ENCODE data around the gene PABPN1L. TPM values are rescaled to one million over a fixed set of nuclear protein-coding genes. Genes with fewer than 3 reads are reported as not detected.

PABPN1L gene
- total and polyA plus RNA-seq, 12 donors = 0.22 to 3.3 (median 0.62) TPM; not detected in 4

DNA sequence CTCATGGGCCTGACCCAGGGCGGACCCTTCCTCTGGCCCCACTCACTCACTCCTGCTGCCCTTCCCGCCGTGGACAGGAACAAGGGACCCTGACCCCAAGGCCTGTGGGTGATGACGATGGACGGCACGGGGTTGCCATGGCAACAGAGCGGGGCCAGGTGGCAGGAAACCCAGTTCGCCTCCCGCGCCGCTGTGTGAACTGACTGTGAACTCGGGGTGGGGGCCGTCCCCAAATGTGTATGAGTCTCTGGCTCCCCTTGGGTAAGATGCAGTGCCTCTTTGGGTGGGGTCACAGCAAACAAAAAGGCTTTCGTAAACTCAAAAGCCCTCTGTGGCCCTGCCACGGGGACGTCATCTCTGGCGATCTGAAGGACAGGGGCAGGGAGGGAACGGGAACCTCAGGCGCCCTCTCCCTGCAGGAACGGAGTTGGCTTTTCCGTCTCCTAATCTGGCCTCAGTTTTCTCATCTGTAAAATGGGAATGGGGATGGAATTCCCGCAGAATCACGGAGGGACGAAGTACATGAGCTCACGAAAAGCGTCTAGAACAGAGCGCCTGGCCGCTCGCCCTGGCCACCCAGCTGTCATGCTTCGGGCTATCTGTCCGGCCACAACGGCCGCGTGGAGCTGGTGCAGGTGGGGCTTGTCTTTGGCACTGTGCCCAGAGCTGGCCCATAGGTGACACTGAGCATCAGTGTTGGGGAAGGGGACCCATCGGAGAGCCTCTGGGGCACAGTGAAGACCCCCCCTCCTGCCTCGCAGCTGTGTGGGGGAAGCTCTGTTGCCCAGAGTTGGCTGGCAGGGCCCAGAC is 44.9 kb upstream of the PABPN1L start:
- peak overlapping the region in 1 of 5 donors; percentile 22 for H3K27ac ChIP-seq
- 67 to 78% (median 76%) methylated on average over 29 to 36 of the region's 36 CpGs for WGBS, 4 donors
- H3K27me3 ChIP-seq = no peaks in the 10 kb centered on the region
- peaks cover 0 to 5% of the 10 kb centered on the region in 2 donors for H3K4me1 ChIP-seq (replicated peaks in 1 of 2)
- no peaks in the 10 kb centered on the region for H3K36me3 ChIP-seq (replicated peaks in 1 of 2)
- TF ChIP-seq POLR2A (IDR thresholded peaks at IDR 0.05) = no peak
- TF ChIP-seq, protein P1, sequence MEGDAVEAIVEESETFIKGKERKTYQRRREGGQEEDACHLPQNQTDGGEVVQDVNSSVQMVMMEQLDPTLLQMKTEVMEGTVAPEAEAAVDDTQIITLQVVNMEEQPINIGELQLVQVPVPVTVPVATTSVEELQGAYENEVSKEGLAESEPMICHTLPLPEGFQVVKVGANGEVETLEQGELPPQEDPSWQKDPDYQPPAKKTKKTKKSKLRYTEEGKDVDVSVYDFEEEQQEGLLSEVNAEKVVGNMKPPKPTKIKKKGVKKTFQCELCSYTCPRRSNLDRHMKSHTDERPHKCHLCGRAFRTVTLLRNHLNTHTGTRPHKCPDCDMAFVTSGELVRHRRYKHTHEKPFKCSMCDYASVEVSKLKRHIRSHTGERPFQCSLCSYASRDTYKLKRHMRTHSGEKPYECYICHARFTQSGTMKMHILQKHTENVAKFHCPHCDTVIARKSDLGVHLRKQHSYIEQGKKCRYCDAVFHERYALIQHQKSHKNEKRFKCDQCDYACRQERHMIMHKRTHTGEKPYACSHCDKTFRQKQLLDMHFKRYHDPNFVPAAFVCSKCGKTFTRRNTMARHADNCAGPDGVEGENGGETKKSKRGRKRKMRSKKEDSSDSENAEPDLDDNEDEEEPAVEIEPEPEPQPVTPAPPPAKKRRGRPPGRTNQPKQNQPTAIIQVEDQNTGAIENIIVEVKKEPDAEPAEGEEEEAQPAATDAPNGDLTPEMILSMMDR (IDR thresholded peaks at IDR 0.05) = no peak
- peak in 2 of 7 donors; percentile 38 to 56 for DNase-seq
- intact Hi-C loops (cut with DNase I) = no loop called here
- no peak overlapping the region for H3K4me3 ChIP-seq
- H3K9me3 ChIP-seq (replicated peaks in 1 of 3) = no peaks in the 10 kb centered on the region

DNA sequence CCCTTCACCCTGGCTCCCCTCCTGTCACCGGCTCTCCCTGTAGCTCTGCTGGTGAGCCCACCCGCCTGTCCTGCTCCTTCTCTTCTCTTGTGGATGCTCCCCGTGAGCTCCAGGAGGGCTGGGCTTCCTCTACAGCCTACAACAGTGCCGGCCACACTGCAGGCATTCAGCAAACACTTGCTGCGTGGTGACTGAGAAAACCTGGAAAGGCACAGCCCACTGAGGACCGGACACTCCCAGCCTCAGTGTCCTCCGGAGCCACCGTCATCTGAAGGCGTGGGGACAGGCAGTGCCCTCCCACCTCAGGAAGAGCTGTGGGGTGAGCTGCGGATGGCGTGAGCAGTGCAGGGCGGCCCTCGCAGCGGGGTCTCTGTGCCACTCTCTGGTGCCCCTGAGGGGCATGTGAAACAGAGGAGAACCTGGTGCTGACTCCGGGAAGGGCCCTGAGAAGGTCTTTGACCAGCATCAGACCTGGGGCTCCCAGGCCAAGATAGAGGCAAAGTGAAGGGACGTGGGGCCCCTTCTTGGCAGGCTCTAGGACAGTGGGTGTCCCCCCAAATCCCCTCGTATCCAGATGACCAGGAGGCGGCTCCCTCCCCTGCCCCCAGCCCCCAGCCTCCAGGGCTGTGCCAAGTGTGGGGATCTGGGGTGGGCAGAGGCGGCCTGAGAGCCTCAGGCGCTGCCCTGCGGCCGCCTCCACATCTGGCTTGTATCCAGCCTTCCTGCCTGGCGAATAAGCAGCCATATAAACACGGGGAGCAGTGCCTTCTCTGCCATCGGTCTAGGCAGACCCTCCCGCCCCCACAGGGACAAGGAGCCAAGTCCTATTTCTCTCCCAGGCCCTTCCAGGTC is 44.0 kb upstream of the PABPN1L start:
- no peak for DNase-seq
- no peaks in the 10 kb centered on the region for H3K27me3 ChIP-seq
- WGBS, 4 donors = 72 to 83% (median 77%) methylated on average over 17 to 26 of the region's 26 CpGs
- H3K9me3 ChIP-seq (replicated peaks in 1 of 3) = no peaks in the 10 kb centered on the region
- H3K36me3 ChIP-seq (replicated peaks in 1 of 2) = no peaks in the 10 kb centered on the region
- no peak for TF ChIP-seq POLR2A (IDR thresholded peaks at IDR 0.05)
- TF ChIP-seq, protein P1 (IDR thresholded peaks at IDR 0.05) = no peak
- H3K4me3 ChIP-seq = no peak overlapping the region
- H3K27ac ChIP-seq = peak overlapping the region in 1 of 5 donors; percentile 22
- intact Hi-C loops (cut with DNase I) = no loop called here
- peaks cover 0 to 5% of the 10 kb centered on the region in 2 donors for H3K4me1 ChIP-seq (replicated peaks in 1 of 2)

DNA sequence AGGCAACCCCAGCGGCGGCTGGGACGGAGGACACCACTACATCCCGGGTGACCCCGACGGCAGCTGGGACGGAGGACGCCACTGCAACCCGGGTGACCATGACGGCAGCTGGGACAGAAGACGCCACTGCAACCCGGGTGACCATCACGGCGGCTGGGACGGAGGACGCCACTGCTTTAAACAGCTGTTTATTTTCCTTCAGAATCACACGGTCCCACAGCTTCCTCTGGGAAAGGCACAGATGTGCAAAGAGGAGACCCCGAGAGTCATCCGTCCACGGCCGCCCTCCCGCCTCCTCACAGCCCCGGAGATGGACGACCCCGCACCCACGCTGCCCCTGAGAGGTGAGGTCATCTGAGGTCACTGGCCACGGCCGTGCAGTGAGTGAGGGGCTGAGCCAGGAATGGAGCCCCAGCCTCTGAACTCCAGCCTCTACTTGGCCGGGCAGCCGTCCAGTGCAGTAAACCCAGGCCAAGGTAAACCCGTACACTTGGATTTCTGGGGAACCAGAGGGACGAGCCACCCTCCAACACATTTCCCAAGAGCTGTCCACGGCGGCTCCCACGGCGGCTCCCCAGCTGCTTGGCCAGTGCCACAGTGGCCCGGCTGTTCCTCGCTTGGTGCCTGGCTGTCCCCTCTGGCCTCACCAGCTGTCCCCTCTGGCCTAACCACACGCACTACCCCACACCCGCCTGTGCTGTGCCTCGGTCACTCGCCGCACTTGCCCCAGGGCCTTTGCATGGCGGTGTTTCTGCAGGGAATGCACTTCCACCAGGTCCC is 43.2 kb upstream of the PABPN1L start:
- H3K27ac ChIP-seq = no peak overlapping the region
- no peaks in the 10 kb centered on the region for H3K27me3 ChIP-seq
- DNase-seq = no peak
- TF ChIP-seq, protein P1 (IDR thresholded peaks at IDR 0.05) = no peak
- no peak for TF ChIP-seq POLR2A (IDR thresholded peaks at IDR 0.05)
- WGBS, 4 donors = 71 to 86% (median 79%) methylated on average over 22 to 44 of the region's 44 CpGs
- no peaks in the 10 kb centered on the region for H3K9me3 ChIP-seq (replicated peaks in 1 of 3)
- H3K36me3 ChIP-seq (replicated peaks in 1 of 2) = no peaks in the 10 kb centered on the region
- intact Hi-C loops (cut with DNase I) = no loop called here
- H3K4me3 ChIP-seq = no peak overlapping the region
- H3K4me1 ChIP-seq (replicated peaks in 1 of 2) = peaks cover 5 to 7% of the 10 kb centered on the region in 2 donors

All from adrenal gland (tissue), 12 donors.